ENCODE results near the gene NUP210L. TPM values are rescaled to one million over a fixed set of nuclear protein-coding genes. Genes with fewer than 3 reads are reported as not detected.

Gene NUP210L
- total and polyA plus RNA-seq, 4 donors, result 0.08 TPM; not detected in 3

GRCh38 chr1:154097873-154098272, 57.0 kb downstream of the NUP210L start:
- Histone ChIP-seq H3K27me3 (ENCODE audit: control insufficient read depth in 4 of 4, insufficient read depth in 4 of 4, low read length in 3 of 4) (no peaks in the 10 kb centered on the region), H3K9me3 (ENCODE audit: control insufficient read depth in 4 of 4, low read length in 3 of 4) (no peaks in the 10 kb centered on the region), H3K4me3 (ENCODE audit: low read depth in 1 of 3, low read length in 3 of 3) (no peak overlapping the region), H3K4me1 (ENCODE audit: control insufficient read depth in 4 of 4, insufficient read depth in 4 of 4, low read length in 3 of 4) (no peaks in the 10 kb centered on the region), H3K27ac (ENCODE audit: low read depth in 1 of 2, low read length in 2 of 2) (no peak overlapping the region), H3K9ac (ENCODE audit: low read depth in 1 of 2, low read length in 2 of 2) (no peak overlapping the region), H3K36me3 (ENCODE audit: control insufficient read depth in 4 of 4, insufficient read depth in 3 of 4, low read depth in 1 of 4, low read length in 3 of 4) (no peaks in the 10 kb centered on the region)
- WGBS, result 72% methylated on average over 2 of the region's 2 CpGs
- no peak for TF ChIP-seq REST (IDR thresholded peaks at IDR 0.05)
- no peak for TF ChIP-seq JUND (IDR thresholded peaks at IDR 0.05)
- TF ChIP-seq HNF4A (conservative IDR thresholded peaks at IDR 0.05), result no peak
- TF ChIP-seq EGR1 (IDR thresholded peaks at IDR 0.05; ENCODE audit: low read depth in 2 of 2), result no peak
- no peak for TF ChIP-seq HNF4G (IDR thresholded peaks at IDR 0.05)
- no peak for TF ChIP-seq ZBTB33 (IDR thresholded peaks at IDR 0.05)
- TF ChIP-seq GABPA (IDR thresholded peaks at IDR 0.05 in 1 of 2, conservative IDR thresholded peaks at IDR 0.05 in 1 of 2), result no peak
- TF ChIP-seq RAD21 (IDR thresholded peaks at IDR 0.05), result no peak
- TF ChIP-seq RXRA (IDR thresholded peaks at IDR 0.05), result no peak
- TF ChIP-seq SP1 (IDR thresholded peaks at IDR 0.05), result no peak
- no peak for TF ChIP-seq NR2F2 (IDR thresholded peaks at IDR 0.05)
- TF ChIP-seq FOXA1 (IDR thresholded peaks at IDR 0.05), result no peak
- no peak for TF ChIP-seq FOXA2 (IDR thresholded peaks at IDR 0.05)
- no peak for TF ChIP-seq TAF1 (conservative IDR thresholded peaks at IDR 0.05)
- TF ChIP-seq CTCF (IDR thresholded peaks at IDR 0.05; ENCODE audit: low read depth, low read length, missing input control), result no peak
- no peak for TF ChIP-seq ATF3 (IDR thresholded peaks at IDR 0.05)
- TF ChIP-seq MAX (IDR thresholded peaks at IDR 0.05), result no peak
- no peak for TF ChIP-seq YY1 (IDR thresholded peaks at IDR 0.05)
- no peak for DNase-seq (ENCODE audit: low spot score)

Data from liver (tissue), 9 donors.